IPS-NIHi11 (cell line): ENCODE measurements around the gene HOATZ.

Source experiments
- DNase-seq: peaks from one replicate; pipeline ENCODE4 v3.0.0; 2012; ENCODE audit warnings: mixed read lengths, low spot score

The HOATZ gene

DNA sequence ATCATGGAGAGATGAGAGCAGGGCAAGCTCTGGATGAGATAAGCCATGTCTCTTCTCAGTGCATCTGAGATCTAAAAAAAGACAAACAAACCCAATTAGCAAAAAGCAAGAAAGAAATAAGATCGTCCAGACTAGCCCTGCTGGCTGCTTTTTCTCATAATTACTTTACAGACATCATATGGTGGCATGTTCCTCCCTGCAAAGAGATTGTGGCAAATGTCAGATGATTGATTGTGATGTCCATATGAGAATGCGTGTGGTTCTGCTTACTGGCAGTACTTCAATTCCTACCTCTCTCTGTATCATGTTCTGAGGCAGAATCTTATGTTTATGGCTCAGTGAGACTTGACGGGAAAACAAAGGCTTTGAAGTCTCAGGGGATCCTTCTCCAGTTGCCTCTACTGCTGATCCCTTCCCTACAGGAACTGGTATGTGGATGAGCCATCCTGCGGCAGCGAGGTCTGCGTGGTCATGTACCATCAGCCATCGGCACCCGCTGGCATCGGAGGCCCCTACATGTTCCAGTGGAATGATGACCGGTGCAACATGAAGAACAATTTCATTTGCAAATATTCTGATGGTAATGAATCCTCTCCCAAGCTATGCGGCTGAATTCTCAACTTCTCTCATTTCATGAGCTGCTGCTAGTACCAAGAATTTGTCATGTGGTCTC is 34.8 kb downstream of the HOATZ start:
- DNase-seq = no peak

DNA sequence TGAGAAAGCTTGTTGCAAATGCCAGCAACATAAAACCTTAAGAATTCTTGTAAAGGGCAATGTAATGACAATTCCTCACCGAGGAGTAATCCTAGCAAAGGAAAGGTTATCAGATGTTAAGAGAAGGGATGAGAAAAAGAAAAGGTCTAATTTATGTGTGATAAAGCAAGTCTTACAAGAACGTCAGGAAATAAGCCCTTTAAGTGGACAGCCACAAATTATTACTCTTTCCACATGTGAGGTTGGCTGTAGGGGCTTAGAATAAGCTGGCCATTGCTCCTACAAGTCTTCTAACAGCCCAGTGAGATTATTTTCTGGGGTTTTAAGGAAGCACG is 35.3 kb downstream of the HOATZ start:
- DNase-seq = no peak

DNA sequence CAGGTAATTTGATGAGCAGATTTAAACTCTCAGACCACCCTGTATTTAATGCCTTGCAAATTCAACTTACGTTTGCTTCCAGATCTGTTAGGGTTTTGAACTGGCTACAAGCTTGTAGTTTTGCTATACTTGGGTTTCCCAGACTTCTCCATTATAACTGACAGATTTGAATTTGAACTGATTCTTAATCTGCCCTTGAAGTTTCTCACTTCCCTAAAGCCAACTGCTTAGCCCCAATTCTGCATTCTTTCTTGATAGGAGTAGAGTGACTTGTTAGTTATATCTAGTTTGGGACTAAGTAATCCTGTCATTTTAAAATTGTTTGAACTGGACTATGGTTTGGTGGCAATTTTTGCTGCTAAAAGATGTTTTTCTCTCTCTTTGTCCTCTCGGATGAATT is 35.7 kb downstream of the HOATZ start:
- DNase-seq = no peak

DNA sequence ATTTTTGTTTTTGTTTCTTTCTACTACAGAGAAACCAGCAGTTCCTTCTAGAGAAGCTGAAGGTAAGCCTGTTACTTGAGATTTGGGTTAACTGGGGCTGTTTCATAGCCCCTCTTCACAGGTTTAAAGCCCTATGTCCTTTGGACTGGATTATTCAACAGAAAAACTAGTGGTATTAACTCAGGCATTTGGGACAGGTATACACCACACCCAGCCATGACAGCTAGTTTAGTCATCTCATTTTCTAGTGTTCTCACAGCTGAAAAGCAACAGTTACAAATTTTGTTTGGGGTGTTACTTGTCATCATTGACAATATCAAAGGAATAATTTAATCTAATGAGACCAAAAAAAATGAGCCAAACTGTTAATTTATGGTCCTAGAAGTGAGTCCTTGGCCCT is 40.0 kb downstream of the HOATZ start:
- no peak for DNase-seq

DNA sequence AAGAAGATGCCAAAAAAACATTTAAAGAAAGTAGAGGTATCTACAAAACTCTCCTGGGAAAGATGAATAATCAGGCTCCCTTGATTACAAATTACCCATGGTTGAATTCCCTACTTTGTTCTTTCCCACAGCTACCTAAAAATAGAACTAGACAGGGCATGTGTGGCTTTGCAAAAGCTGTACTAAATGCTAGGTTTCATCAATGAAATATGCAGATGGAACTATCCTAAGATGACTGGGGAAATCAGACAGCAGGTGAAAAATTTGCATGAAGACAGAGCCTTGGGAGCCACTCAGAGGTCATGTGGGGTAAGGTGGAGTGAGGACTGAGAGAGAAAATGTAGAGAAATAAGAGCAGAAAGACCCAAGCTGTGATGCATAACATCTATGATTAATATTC is 40.7 kb downstream of the HOATZ start:
- DNase-seq = no peak

DNA sequence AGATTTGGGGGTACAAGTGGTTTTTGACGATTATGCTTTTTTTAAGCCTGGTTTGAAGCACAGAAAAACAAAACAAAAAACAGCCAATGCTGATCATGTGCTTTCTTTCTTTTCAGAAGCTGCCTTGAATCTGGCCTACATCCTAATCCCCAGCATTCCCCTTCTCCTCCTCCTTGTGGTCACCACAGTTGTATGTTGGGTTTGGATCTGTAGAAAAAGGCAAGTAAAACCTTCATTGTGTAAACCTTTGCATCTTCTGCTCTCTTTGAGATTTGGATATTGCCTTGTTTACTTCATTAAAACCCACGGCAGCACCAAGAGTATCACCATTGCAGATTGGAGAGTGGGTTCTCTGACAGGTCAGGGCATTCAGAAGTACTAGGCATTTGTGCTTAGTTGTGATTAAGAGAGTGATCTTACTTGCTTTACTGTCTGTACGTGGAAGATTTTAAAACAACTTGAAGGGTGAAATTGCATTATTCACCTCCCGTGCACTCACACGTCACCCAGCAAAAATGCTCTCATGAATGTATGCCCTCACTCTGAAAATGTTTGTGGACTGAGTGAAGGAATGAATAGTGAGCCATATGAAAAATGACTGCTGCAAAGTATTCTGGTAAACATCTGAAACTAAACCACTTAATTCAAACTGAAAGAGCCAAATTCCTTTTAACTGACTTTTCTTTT is 43.0 kb downstream of the HOATZ start:
- no peak for DNase-seq

DNA sequence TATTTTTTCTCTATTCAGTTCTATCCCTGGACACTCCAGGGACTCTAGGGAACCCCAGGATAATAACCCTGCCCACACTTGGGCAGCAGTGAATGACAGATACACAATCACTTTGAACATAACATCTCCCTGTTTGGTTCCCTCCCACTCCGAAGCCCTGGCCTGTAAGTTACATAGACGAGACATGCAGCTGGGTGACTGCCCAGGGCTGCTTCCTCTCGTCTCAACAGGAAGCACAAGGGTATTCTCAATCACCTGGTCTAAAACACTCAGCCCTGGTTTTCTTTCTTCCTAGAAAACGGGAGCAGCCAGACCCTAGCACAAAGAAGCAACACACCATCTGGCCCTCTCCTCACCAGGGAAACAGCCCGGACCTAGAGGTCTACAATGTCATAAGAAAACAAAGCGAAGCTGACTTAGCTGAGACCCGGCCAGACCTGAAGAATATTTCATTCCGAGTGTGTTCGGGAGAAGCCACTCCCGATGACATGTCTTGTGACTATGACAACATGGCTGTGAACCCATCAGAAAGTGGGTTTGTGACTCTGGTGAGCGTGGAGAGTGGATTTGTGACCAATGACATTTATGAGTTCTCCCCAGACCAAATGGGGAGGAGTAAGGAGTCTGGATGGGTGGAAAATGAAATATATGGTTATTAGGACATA is 45.4 kb downstream of the HOATZ start:
- DNase-seq = no peak

DNA sequence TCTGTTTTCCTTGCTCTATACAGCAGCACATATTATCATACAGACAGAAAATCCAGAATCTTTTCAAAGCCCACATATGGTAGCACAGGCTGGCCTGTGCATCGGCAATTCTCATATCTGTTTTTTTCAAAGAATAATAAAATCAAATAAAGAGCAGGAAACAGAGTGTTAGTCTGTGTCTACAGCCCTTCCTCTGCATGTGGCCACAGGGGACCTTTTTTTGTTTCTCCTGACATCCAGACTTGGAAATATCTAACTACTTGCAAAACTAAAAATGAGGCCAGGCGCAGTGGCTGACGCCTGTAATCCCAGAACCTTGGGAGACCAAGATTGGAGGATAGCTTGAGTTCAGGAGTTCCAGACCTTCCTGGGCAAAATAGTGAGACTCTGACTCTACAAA is 46.2 kb downstream of the HOATZ start:
- DNase-seq = no peak

DNA sequence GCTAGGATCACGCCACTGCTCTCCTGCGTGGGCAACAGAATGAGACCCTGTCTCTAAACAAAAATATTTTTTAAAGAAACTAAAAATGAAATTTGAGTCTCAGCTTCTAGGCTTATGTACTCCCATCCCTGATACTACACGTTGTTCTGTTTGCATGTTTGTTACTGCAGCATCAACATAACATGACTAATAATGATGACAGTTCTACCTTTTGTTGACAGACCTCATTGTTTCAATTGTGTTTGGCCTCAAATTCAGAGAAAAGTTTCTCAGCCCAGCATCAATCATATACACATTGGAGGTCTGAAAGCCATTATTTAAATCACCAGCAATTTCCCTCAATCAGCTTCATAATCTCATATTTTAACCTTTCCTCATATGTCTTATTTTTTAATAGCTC is 46.7 kb downstream of the HOATZ start:
- DNase-seq = no peak

DNA sequence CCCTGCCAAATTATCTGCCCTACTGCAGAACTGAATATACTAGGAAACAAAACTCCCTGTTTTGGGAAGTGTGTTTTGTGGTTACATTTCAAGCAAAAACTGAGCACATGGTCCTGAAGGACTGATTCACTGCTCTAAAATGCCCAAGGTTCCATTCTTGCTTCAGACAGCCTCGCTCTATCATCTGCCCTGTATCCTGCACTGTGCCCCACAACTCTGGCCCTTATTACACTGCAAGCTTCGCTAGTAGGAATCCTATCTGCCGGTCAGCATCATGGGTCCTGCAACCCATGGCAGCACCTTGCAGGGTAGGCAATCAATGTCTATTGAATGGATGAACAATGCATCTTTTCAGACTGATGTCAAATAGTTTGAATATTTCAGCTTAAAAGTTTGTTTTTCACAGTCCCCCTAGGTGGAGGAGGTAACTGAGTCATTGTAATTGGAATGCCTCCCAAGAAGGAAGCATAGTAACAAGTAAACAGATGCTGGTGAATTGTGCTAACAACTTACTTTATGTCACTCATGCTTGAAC is 47.3 kb downstream of the HOATZ start:
- no peak for DNase-seq

DNA sequence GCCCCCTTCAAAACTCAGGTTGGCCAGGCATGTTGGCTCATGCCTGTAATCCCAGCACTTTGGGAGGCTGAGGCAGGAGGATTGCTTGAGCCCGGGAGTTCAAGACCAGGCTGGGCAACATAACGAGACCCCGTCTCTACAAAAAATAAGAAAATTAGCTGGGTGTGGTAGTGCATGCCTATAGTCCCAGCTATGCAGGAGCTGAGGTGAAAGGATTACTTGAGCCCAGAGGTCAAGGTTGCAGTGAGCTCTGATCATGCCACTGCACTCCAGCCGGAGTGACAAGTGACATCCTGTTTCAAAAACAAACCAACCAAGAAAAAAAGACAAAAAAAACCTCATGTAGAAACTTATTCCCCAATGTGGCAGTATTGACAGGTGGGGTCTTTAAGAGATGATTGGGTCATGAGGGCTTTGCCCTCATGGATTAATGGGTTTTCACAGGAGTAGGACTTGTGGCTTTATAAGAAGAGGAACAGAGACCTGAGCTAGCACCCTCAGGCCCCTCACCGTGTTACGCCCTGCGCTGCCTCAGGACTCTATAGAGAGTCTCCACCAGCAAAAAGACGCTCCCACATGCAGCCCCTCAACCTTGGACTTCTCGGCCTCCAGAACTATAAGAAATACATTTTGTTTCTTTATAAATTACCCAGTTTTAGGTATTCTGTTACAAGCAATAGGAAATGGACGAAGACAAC is 48.3 kb downstream of the HOATZ start:
- DNase-seq = no peak

DNA sequence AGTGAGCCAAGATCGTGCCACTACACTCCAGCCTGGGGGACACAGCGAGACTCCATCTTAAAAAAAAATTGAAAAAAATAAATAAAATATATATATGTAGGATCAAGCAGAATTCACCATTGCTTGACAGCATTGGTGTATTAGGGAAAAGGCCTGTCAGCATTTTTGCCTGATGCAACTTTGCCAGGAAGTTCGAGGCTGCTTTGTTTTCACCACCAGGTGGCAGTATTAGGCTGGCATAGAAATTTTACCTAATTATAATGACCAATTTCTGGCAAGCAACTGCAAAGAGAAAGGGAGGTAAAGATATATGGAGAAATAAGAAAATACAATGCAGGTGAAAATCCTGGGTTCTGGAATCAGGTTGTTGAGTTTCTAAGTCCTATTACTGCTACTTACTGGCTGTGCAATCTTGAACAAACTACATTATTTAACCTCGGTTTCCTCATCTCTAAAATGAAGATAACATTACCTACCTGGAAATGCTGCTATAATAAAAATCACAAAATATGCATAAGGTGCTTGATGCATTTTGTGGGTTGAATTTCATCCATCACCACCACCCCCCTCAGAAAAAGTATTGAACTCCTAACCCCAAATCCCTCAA is 50.6 kb downstream of the HOATZ start:
- peak; percentile 74 for DNase-seq

DNA sequence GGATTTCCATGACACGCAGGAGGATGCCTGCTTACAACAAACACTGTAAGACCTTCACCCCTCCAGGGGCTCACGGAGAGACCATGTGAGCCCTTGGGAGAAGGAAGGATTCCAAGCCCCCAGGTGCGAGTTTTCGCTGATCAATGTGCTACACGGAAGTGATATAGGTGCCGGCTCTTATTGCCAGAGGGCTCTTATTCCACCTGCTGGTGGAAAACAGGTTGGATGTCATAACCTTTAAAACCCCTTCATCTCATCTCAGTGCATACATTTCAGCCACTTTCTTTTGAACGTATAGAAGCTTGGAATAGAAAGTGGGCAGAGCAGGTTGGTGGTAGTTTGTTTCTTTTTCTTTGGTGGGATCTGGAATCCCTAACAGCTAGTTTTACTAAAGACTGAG is 51.7 kb downstream of the HOATZ start:
- no peak for DNase-seq

DNA sequence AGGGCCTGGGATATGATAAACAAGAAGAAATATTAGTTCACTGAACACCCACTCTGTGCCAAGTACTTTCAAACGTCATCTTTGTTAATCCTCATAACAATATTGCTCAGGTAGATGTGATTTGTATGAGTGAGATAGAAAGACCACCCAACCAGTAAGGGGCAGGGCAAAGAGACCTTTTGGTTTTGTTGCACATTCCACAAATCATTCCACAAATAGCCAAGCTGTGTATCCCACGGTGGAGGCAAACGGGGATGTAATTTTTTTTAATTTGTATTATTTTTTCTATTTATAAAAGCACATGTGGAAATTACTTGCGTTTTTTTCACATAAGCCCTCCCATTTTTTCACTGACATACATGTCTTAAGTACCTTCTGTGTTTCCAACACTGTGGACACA is 54.9 kb downstream of the HOATZ start:
- no peak for DNase-seq

DNA sequence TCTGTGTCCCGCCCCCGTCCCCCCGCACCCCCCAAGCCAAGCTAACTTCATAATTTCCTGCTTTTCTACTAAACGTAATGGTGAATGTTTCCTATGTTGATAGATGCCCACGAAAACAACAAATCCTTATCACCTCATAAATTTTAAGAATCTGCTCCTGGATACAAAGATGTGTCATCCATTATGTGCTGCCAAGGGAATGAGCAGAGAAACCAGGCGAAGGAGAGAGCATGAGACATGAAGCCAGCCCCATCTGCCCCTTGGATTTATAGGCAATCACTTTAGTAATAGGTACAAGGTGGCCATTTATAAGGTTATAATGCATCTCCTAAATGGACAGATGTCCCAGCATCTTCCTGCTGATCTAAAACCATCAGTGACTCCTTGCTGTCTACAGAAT is 56.2 kb downstream of the HOATZ start:
- no peak for DNase-seq

DNA sequence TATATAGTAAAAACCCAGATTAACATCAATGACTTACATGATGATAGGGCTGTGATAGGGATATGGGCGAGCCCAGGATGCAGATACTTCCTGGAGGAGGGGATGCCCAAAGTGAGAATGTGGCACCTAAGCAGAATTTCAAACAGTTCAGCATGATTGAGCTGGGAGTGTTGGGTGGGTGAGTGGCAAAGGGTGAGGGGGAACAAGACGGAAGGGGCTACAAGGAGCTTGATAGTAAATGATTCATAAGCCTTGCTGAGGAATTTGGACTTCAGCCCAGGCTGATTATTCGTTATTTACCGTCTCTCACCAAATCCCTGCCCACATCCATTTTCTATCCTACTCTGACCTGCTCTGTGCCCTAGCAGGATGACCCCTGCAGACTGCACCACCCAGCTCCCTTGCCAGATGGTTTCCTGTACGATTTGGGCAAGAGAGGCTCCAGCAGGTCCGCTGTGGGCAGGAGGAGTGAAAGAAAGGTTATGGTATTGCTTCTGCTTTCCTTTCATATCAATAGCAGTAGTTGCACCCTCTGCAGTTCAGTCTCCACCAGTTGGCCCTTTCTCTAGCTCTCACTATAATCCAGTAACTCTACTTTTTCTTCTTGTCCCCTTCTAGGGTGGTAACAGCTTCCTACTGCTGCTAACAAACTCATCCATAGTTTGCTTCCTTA is 57.4 kb downstream of the HOATZ start:
- DNase-seq = no peak

DNA sequence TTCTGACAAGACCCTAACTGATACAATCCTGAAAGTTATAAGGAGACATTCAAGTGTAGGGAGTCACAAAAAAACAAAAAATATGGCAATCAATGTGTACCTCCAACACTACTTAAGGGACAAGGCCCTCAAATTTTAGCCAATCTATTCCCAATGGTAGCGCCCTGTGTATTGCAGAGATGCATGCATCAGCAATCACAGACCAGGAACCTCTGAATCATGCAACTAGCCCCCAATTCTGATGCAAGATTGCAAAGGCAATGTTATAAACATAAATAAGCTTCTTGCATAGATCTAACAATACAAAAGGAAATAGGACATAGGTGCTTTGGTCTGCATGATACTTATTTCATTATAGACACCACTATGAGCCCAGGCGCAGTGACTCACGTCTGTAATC is 58.0 kb downstream of the HOATZ start:
- no peak for DNase-seq

DNA sequence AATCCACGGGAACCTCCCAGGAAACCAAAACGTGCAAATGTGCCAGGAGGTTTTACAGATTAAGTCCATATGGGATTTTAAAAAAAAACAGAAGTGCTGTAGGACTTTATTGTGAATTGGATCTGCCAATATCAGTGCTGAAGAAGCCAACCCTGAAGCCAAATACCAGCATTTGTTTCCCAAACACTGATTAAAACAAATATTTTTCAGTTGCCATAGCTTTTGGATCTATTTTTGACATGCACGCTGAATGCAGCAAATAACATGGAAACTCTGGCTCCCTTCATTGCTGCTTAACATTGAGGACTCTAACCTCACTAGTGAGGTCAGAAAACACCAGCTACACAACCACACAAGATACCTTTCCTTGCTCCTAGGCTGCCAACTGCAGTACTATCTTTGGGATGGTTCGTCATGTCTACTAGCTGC is 59.3 kb downstream of the HOATZ start:
- no peak for DNase-seq

DNA sequence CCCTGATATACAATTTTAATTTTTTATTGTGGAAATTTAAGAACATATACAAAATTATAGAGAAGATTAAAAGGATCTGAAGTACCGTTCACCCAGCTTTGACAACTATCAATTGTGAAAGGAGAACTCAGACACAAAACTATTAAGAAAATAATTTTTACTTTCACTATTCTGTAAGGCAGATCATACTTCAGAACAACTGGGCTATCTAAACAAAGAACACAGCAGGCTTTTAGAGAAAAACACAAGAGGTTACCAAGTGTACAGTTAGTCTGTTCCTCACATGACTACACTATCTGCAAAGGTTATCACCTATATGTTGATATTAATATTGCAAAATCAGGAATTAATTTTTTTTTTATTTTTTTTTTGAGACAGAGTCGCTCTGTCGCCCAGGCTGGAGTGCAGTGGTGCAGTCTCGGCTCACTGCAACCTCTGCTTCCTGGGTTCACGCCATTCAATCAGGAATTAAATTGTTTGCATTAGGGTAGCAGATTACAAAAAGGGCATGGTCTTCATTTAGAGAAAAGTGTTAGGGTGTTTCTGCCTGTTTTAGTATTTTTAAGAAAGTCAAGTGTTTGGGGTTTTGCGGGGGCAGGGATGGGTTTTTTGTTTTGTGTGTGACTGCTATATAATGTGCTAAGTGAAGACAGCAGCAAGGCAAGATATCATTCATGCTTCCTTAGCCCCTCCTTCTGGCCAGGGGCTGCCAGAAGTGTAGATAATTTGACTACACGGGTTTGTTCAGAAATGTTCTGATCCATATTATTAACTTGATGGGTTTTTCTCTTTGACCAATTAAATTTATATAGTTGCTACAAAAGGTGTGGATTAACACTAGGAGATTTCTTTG is 60.0 kb downstream of the HOATZ start:
- no peak for DNase-seq

DNA sequence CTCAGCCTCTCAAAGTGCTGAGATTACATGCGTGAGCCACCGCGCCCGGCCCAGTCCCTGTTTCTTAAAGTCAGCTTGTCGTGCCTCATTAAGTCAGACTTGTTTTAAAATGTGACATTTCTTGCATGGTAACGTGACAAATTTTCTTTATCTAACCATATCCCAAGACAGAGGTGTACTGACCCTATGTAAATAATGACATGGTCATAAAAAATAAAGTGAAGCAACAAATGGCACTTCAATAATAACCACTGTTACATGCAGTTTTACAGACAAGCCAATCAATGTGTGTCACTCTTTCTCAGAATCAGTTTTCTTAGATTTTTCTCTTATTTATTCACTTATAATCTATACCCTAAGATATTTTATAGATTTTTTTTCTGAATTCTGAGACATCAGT is 61.2 kb downstream of the HOATZ start:
- no peak for DNase-seq

DNA sequence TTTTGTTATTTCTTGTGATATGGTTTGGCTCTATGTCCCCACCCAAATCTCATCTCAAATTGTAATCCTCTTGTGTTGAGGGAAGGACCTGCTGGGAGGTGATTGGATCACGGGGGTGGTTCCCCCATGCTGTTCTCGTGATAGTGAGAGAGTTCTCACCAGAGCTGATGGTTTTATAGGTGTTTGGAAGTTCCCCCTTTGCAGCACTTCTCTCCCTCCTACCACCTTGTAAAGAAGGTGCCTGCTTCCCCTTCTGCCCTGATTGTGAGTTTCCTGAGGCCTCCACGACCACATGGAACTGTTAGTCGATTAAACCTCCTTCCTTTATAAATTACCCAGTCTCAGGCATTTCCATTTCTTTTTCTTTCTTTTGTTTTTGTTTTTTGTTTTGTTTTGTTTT is 63.2 kb downstream of the HOATZ start:
- DNase-seq = no peak
